Measurements from ENCODE around the gene ARPP19.
"Not testable (repeated sequence)": the region's sequence is repeated elsewhere in the genome, so short reads cannot be mapped to it uniquely, and the experiment has no call there.

The ARPP19 gene

DNA sequence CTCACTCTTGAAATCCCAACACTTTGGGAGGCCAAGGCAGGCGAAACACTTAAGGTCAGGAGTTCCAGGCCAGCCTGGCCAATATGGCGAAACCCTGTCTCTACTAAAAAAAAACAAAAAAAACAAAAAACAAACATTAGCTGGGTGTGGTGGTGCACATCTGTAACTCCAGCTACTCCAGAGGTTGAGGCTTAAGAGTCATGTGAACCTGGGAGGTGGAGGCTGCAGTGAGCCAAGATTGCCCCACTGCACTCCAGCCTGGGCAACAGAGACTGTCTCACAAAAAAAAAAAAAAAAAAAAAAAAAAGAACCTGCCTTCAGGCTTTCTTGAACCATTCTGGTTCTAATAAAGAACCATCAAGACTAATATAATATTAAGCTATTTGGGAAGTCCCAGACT is 16.5 kb downstream of the ARPP19 start:
- ChIA-PET CTCF (interaction anchor here (0.5 to 0.7 kb wide), 3 partner anchors 258 to 586 kb away, joined by 3 read pairs; no protein-coding TSS in a partner anchor), POLR2A (ENCODE audit: low non-redundant PET) (no interaction called here)
- TF ChIP-seq, protein P1, sequence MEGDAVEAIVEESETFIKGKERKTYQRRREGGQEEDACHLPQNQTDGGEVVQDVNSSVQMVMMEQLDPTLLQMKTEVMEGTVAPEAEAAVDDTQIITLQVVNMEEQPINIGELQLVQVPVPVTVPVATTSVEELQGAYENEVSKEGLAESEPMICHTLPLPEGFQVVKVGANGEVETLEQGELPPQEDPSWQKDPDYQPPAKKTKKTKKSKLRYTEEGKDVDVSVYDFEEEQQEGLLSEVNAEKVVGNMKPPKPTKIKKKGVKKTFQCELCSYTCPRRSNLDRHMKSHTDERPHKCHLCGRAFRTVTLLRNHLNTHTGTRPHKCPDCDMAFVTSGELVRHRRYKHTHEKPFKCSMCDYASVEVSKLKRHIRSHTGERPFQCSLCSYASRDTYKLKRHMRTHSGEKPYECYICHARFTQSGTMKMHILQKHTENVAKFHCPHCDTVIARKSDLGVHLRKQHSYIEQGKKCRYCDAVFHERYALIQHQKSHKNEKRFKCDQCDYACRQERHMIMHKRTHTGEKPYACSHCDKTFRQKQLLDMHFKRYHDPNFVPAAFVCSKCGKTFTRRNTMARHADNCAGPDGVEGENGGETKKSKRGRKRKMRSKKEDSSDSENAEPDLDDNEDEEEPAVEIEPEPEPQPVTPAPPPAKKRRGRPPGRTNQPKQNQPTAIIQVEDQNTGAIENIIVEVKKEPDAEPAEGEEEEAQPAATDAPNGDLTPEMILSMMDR (conservative IDR thresholded peaks at IDR 0.05; ENCODE audit: low read depth): no peak
- no peak overlapping the region for H3K27ac ChIP-seq
- no peak for DNase-seq (ENCODE audit: low spot score)

DNA sequence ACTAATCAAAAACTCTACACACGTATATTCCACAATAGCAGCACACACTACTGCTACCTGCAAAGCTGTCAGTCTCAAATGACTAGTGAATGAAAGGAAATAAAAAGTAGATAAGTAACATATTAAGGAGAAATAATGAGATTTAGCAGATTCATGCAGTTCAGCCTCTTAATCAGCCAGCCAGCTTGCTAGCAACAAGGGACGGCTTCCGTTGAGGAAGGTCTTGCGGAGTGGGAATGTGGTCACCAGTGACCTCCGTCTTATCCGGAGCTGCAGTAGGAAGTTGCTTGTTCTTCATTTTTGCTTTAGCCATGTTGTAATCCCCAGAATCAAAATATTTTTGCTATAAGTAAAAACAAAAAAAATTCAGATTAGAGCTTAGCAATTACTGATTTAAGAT is 17.1 kb downstream of the ARPP19 start:
- CTCF ChIA-PET: interaction anchor here (0.5 to 0.7 kb wide), 2 partner anchors 257 to 277 kb away, joined by 3 read pairs; no protein-coding TSS in a partner anchor
- H3K27ac ChIP-seq: no peak overlapping the region
- DNase-seq (ENCODE audit: low spot score): no peak
- POLR2A ChIA-PET (ENCODE audit: low non-redundant PET): no interaction called here
- TF ChIP-seq, protein P1 (conservative IDR thresholded peaks at IDR 0.05; ENCODE audit: low read depth): no peak

DNA sequence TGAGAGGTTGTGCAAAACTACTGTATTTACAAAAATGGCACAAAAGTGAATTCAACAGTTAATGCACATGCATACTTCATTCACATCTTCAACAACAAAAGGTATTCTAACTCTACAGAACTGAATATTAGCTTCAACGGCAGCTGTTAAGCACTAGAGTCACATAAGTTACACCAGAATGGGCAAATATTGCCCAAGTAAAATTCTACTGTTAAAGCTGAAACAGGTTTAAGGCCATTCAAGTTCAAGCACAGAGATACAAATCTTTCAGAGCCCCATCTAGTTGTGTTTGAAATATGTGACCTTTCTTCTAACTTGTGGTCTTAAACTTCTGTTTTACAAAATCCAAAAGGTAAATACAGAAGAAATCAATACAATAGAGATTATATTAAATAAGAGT is 17.6 kb downstream of the ARPP19 start:
- POLR2A ChIA-PET (ENCODE audit: low non-redundant PET); CTCF ChIA-PET; H3K27ac ChIP-seq; DNase-seq (ENCODE audit: low spot score): not testable (repeated sequence)

DNA sequence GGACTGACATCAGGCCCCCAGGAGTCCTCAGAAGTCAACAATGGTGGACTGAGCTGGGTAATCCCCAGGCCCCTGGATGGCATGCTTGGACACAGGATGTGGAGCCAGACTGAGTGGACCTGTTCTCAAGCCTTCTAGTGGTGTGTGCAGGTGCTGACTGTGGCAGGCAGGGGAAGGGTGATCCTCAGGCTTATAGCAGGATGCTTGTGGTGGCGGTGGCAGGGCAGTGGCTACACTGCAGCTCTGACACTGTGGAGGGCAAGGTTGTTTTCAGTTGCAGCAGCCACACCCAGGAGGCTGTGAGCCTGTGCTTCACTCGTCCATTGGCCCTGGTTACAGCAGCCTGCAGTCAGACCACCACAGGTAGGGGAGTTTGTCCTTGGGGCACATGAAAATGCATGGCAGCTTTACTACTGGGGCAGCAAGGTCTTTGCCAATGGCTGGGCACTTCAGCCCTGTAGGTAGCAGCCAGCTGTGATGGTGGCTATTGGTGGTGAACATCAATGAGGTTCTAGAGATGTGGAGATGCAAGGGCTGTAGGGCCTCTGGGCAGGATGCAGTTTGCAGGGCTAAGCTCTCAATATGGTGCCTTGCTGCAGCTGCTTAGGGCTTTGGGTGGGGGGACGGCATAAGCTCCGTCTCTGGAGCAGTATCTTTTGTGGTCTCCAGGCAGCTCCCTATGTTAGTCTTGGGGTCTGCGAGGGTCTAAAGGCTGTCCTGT is 22.6 kb downstream of the ARPP19 start:
- no peak for DNase-seq (ENCODE audit: low spot score)
- TF ChIP-seq, protein P1 (conservative IDR thresholded peaks at IDR 0.05; ENCODE audit: low read depth): no peak
- ChIA-PET CTCF (interaction anchor here (0.6 to 0.7 kb wide), 2 partner anchors 10 to 64 kb away, joined by 4 read pairs; no protein-coding TSS in a partner anchor), POLR2A (ENCODE audit: low non-redundant PET) (no interaction called here)
- no peak overlapping the region for H3K27ac ChIP-seq

DNA sequence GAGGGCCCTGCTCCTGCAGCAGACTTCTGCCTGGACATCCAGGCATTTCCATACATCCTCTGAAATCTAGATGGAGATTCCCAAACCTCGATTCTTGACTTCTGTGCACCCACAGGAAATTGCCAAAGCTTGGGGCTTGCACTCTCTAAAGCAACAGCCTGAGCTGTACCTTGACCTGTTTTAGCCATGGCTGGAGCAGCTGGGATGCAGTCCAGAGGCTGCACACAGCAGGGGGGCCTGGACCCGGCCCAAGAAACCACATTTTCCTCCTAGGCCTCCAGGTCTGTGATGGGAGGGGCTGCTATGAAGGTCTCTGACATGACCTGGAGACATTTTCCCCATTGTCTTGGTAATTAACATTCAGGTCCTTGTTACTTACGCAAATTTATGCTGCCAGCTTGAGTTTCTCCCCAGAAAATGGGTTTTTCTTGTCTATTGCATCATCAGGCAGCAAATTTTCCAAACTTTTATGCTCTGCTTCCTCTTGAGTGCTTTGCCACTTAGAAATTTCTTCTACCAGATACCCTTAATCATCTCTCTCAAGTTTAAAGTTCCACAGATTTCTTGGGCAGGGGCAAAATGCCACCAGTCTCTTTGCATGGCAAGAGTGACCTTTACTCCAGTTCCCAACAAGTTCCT is 28.3 kb downstream of the ARPP19 start:
- CTCF ChIA-PET: interaction anchor here (0.7 kb wide), 1 partner anchor 767 kb away, joined by 3 read pairs; no protein-coding TSS in a partner anchor
- TF ChIP-seq, protein P1 (conservative IDR thresholded peaks at IDR 0.05; ENCODE audit: low read depth): no peak
- DNase-seq (ENCODE audit: low spot score): no peak
- POLR2A ChIA-PET (ENCODE audit: low non-redundant PET): no interaction called here
- H3K27ac ChIP-seq: no peak overlapping the region

DNA sequence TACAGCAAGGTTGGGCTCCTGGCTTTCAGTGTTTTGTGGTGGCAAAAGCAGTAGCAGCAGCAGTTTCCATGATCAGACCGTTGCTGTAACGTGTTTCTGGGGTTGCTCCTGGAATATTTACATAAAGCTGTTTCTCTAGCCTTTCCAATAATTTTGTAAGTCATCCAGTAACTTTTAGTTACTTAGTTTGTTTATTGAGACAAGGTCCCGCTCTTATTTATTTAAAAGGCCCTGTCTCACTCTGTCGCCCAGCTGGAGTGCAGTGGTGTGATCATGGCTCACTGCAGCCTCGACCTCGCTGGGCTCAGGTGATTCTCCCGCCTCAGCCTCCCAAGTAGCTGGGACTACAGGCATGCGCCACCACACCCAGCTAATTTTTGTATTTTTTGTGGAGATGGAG is 31.4 kb downstream of the ARPP19 start:
- no peak overlapping the region for H3K27ac ChIP-seq
- CTCF ChIA-PET: no interaction called here
- TF ChIP-seq, protein P1 (conservative IDR thresholded peaks at IDR 0.05; ENCODE audit: low read depth): no peak
- DNase-seq (ENCODE audit: low spot score): no peak
- POLR2A ChIA-PET (ENCODE audit: low non-redundant PET): no interaction called here

DNA sequence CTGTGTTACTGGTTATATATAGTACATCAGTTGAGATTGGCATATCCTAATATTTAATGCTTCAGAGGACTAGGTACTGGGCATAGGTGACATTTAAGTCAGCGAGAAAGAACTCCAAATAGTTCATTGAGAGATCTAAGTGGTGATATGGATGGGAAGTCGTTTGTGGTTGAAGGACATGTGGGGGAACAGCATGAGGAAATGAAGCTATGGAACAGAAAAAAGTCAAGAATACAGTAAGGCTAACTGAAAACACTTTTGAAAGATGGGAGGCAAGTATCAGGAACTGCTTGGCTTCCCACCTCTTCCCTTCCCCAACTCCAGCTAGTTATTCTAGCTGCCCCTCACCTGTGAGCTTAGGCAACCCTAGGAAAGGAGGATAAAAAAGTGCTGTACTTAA is 36.4 kb downstream of the ARPP19 start:
- H3K27ac ChIP-seq: no peak overlapping the region
- ChIA-PET POLR2A (ENCODE audit: low non-redundant PET) (no interaction called here), CTCF (no interaction called here)
- DNase-seq (ENCODE audit: low spot score): no peak
- TF ChIP-seq, protein P1 (conservative IDR thresholded peaks at IDR 0.05; ENCODE audit: low read depth): no peak
